GM21381 (cell line): ENCODE data around the gene SIGLEC1.

Source experiments
- ATAC-seq: cut with Tn5 transposase; IDR thresholded peaks from one replicate; pipeline ENCODE4 v1.9.1; 2021; ENCODE audit warnings: mild to moderate bottlenecking, moderate library complexity; ENCODE audit not compliant: unreplicated experiment

SIGLEC1 gene

GRCh38 chr20:3712279-3712873 is at the start of gene SIGLEC1:
Gene SIGLEC1, minus strand, starts transcription at chr20:3712600. Its CDS starts 5,472 bp downstream, at chr20:3707128.
- ATAC-seq = no peak

- ATAC-seq = no peak
Measured at GRCh38 chr20:3760655-3761348, 48.4 kb upstream of the SIGLEC1 start.

- ATAC-seq = no peak
Measured at GRCh38 chr20:3759884-3760283, 47.5 kb upstream of the SIGLEC1 start.

GRCh38 chr20:3759316-3759823 is 47.0 kb upstream of the SIGLEC1 start:
- no peak for ATAC-seq

- ATAC-seq = no peak
Measured at GRCh38 chr20:3758566-3758965, 46.2 kb upstream of the SIGLEC1 start.

GRCh38 chr20:3757268-3757667 is 44.9 kb upstream of the SIGLEC1 start:
- ATAC-seq = no peak

- no peak for ATAC-seq
Measured at GRCh38 chr20:3755814-3756480, 43.5 kb upstream of the SIGLEC1 start.

GRCh38 chr20:3755269-3755668 is 42.9 kb upstream of the SIGLEC1 start:
- ATAC-seq = no peak

GRCh38 chr20:3754276-3754630 is 41.9 kb upstream of the SIGLEC1 start:
- ATAC-seq = no peak

- no peak for ATAC-seq
Measured at GRCh38 chr20:3753501-3754275, 41.3 kb upstream of the SIGLEC1 start.

- ATAC-seq = no peak
Measured at GRCh38 chr20:3753098-3753497, 40.7 kb upstream of the SIGLEC1 start.

GRCh38 chr20:3752386-3752759 is 40.0 kb upstream of the SIGLEC1 start:
- ATAC-seq = no peak

- ATAC-seq = no peak
Measured at GRCh38 chr20:3751675-3752385, 39.4 kb upstream of the SIGLEC1 start.

GRCh38 chr20:3751305-3751674 is 38.9 kb upstream of the SIGLEC1 start:
- no peak for ATAC-seq

- ATAC-seq = no peak
Measured at GRCh38 chr20:3749689-3750531, 37.5 kb upstream of the SIGLEC1 start.

- ATAC-seq = no peak
Measured at GRCh38 chr20:3749087-3749688, 36.8 kb upstream of the SIGLEC1 start.

GRCh38 chr20:3748073-3748472 is 35.7 kb upstream of the SIGLEC1 start:
- ATAC-seq = no peak

- ATAC-seq = no peak
Measured at GRCh38 chr20:3747471-3747870, 35.1 kb upstream of the SIGLEC1 start.

GRCh38 chr20:3745686-3746173 is 33.3 kb upstream of the SIGLEC1 start:
- ATAC-seq = no peak
